HEK293 (cell line): ENCODE measurements around the gene SMAGP.
A peak's percentile ranks its signal among the peaks of the same experiment; 100 is the strongest.

Experiments
- CTCF ChIA-PET: fragments of 350-600 bp; formaldehyde crosslinking; extraction: SDS; loops from one replicate; lab custom pipeline; 2021; ENCODE audit warnings: antibody characterized with exemption; lab: Yijun Ruan, JAX
- POLR2A ChIA-PET: fragments of 300-600 bp; formaldehyde crosslinking; extraction: SDS; loops from one replicate; lab custom pipeline; 2020; ENCODE audit warnings: antibody characterized with exemption, inconsistent platforms; lab: Yijun Ruan, JAX
- H3K27ac ChIP-seq: fragments of 200-500 bp; sonication (Bioruptor generic); 2 replicates; pipeline ENCODE4 v1.5.1; 2014; ENCODE audit warnings: low read depth, low read length, control low read depth, inconsistent platforms; ENCODE audit errors: extremely low read depth
- H3K36me3 ChIP-seq, 2 experiments: fragments of 200-500 bp in 1 of 2; sonication (Bioruptor generic) in 1 of 2; 1 replicate in 1 of 2; 2 replicates in 1 of 2; pipeline ENCODE4 v1.5.1; 2014 to 2017; ENCODE audit warnings: inconsistent platforms in 2 of 2, low read length in 2 of 2; ENCODE audit not compliant: control insufficient read depth in 2 of 2, insufficient read depth in 1 of 2
- H3K4me1 ChIP-seq: fragments of 200-500 bp; sonication (Bioruptor generic); 2 replicates; pipeline ENCODE4 v1.5.1; 2014; ENCODE audit warnings: mild to moderate bottlenecking, low read length, inconsistent platforms; ENCODE audit not compliant: control insufficient read depth, insufficient read depth
- H3K4me3 ChIP-seq: 2 replicates; pipeline ENCODE4 v1.5.1; 2011; ENCODE audit warnings: low read depth, mild to moderate bottlenecking, control low read depth, low read length, moderate library complexity
- H3K9me3 ChIP-seq: fragments of 200-500 bp; sonication (Bioruptor generic); 2 replicates; pipeline ENCODE4 v1.5.1; 2014; ENCODE audit warnings: low read depth, low read length, inconsistent platforms; ENCODE audit not compliant: control insufficient read depth, insufficient read depth
- BCL11B ChIP-seq: fragments of 450-650 bp; formaldehyde crosslinking; IDR thresholded peaks from 2 replicates; pipeline ENCODE4 v1.5.1; 2016; ENCODE audit warnings: low read depth, missing biosample characterization, missing genetic modification characterization
- EGR2 ChIP-seq: fragments of 450-650 bp; formaldehyde crosslinking; IDR thresholded peaks from 2 replicates; pipeline ENCODE4 v1.5.1; 2016; ENCODE audit warnings: low read depth, missing biosample characterization, missing genetic modification characterization
- GLI4 ChIP-seq: fragments of 450-650 bp; formaldehyde crosslinking; IDR thresholded peaks from 2 replicates; pipeline ENCODE4 v1.5.1; 2016; ENCODE audit warnings: missing biosample characterization, missing genetic modification characterization
- KLF8 ChIP-seq: fragments of 450-650 bp; formaldehyde crosslinking; IDR thresholded peaks from 2 replicates; pipeline ENCODE4 v1.5.1; 2016; ENCODE audit warnings: missing biosample characterization, missing genetic modification characterization
- MEIS1 ChIP-seq: sonication (generic); formaldehyde crosslinking; IDR thresholded peaks from 2 replicates; pipeline ENCODE4 v1.8.1; 2022; ENCODE audit warnings: missing genetic modification reagents, mild to moderate bottlenecking, borderline replicate concordance
- MZF1 ChIP-seq: fragments of 450-650 bp; formaldehyde crosslinking; IDR thresholded peaks from 2 replicates; pipeline ENCODE4 v1.5.1; 2017; ENCODE audit warnings: missing biosample characterization, missing genetic modification characterization, borderline replicate concordance
- SCRT2 ChIP-seq: fragments of 450-650 bp; formaldehyde crosslinking; IDR thresholded peaks from 2 replicates; pipeline ENCODE4 v1.5.1; 2016; ENCODE audit warnings: missing biosample characterization, missing genetic modification characterization
- TCF7L2 ChIP-seq: IDR thresholded peaks from 2 replicates; pipeline ENCODE4 v1.6.1; 2011; ENCODE audit warnings: low read depth, mild to moderate bottlenecking, inconsistent platforms, low read length, moderate library complexity, borderline replicate concordance
- WT1 ChIP-seq: fragments of 450-650 bp; formaldehyde crosslinking; IDR thresholded peaks from 2 replicates; pipeline ENCODE4 v1.5.1; 2016; ENCODE audit warnings: missing biosample characterization, missing genetic modification characterization
- ZNF146 ChIP-seq: fragments of 450-650 bp; formaldehyde crosslinking; IDR thresholded peaks from 2 replicates; pipeline ENCODE4 v1.5.1; 2016; ENCODE audit warnings: missing biosample characterization, missing genetic modification characterization
- ZNF311 ChIP-seq: fragments of 450-650 bp; formaldehyde crosslinking; IDR thresholded peaks from 2 replicates; pipeline ENCODE4 v1.5.1; 2017; ENCODE audit warnings: missing biosample characterization, missing genetic modification characterization, borderline replicate concordance
- ZNF324 ChIP-seq: fragments of 450-650 bp; formaldehyde crosslinking; IDR thresholded peaks from 2 replicates; pipeline ENCODE4 v1.5.1; 2016; ENCODE audit warnings: missing biosample characterization, missing genetic modification characterization
- ZNF514 ChIP-seq: fragments of 450-650 bp; formaldehyde crosslinking; IDR thresholded peaks from 2 replicates; pipeline ENCODE4 v1.5.1; 2016; ENCODE audit warnings: missing biosample characterization, missing genetic modification characterization
- ZNF654 ChIP-seq: fragments of 450-650 bp; formaldehyde crosslinking; IDR thresholded peaks from 2 replicates; pipeline ENCODE4 v1.5.1; 2016; ENCODE audit warnings: low read depth, missing biosample characterization, missing genetic modification characterization
- ZNF677 ChIP-seq: fragments of 450-650 bp; IDR thresholded peaks from 2 replicates; pipeline ENCODE4 v1.5.0; 2018; ENCODE audit warnings: missing biosample characterization, mild to moderate bottlenecking, missing genetic modification characterization, moderate library complexity
- ZNF791 ChIP-seq: fragments of 450-650 bp; formaldehyde crosslinking; IDR thresholded peaks from 2 replicates; pipeline ENCODE4 v1.5.1; 2016; ENCODE audit warnings: missing biosample characterization, missing genetic modification characterization
- ZSCAN30 ChIP-seq: fragments of 450-650 bp; IDR thresholded peaks from 2 replicates; pipeline ENCODE4 v1.5.1; 2018; ENCODE audit warnings: missing biosample characterization, mild to moderate bottlenecking, missing genetic modification characterization, moderate library complexity
- TF ChIP-seq, protein P1 (sequence below): fragments of 450-650 bp; formaldehyde crosslinking; optimal IDR thresholded peaks from 2 replicates; pipeline ENCODE3; 2016; ENCODE audit warnings: missing biosample characterization, mild to moderate bottlenecking, missing genetic modification characterization
- TF ChIP-seq, protein P2 (sequence below): fragments of 450-650 bp; formaldehyde crosslinking; IDR thresholded peaks from 2 replicates; pipeline ENCODE4 v1.5.1; 2016; ENCODE audit warnings: missing biosample characterization, missing genetic modification characterization
- TF ChIP-seq, protein P3 (sequence below): IDR thresholded peaks from 2 replicates; pipeline ENCODE4 v1.6.1; 2011; ENCODE audit warnings: mild to moderate bottlenecking, low read depth, low read length, borderline replicate concordance
- TF ChIP-seq, protein P4 (sequence below): fragments of 450-650 bp; formaldehyde crosslinking; IDR thresholded peaks from 2 replicates; pipeline ENCODE4 v1.5.0; 2017; ENCODE audit warnings: missing biosample characterization, missing genetic modification characterization, borderline replicate concordance
- TF ChIP-seq, protein P5 (sequence below): fragments of 450-650 bp; formaldehyde crosslinking; IDR thresholded peaks from 2 replicates; pipeline ENCODE4 v1.5.1; 2016; ENCODE audit warnings: missing biosample characterization, missing genetic modification characterization
- TF ChIP-seq, protein P6 (sequence below): fragments of 450-650 bp; formaldehyde crosslinking; IDR thresholded peaks from 2 replicates; pipeline ENCODE4 v1.5.1; 2017; ENCODE audit warnings: missing biosample characterization, missing genetic modification characterization
- TF ChIP-seq, protein P7 (sequence below): fragments of 450-650 bp; formaldehyde crosslinking; IDR thresholded peaks from 2 replicates; pipeline ENCODE4 v1.5.1; 2017; ENCODE audit warnings: missing biosample characterization, mild to moderate bottlenecking, missing genetic modification characterization, moderate library complexity

SMAGP gene

DNA sequence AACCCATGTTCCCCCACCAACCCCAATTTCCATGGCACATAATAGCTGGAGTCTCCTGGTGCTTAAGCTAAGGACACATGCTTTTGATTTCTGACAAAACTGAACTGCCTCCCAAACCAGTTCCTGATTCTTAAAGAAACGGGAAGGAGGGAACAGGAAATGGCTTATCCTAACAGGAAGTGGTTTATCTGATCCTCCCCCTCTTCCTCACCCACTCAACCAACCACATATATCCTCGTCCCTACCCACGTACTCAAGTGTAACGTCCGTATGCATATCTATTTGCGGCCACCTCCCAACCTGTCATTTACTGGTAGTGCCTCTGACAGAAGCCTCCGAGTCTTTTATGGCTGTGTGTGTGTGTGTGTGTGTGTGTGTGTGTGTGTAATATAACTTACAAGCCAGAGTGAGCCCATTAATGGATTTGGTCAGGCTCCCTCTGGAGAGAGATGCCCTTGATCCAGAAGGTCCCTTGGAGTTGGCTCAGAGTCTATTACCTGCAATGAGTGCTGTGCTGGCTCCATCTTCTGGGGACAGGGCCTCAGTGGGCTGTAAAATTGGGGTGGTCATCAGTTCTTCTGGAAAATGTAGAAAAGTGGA is 23.9 kb downstream of the SMAGP start (continued):
- TF ChIP-seq, protein P1, sequence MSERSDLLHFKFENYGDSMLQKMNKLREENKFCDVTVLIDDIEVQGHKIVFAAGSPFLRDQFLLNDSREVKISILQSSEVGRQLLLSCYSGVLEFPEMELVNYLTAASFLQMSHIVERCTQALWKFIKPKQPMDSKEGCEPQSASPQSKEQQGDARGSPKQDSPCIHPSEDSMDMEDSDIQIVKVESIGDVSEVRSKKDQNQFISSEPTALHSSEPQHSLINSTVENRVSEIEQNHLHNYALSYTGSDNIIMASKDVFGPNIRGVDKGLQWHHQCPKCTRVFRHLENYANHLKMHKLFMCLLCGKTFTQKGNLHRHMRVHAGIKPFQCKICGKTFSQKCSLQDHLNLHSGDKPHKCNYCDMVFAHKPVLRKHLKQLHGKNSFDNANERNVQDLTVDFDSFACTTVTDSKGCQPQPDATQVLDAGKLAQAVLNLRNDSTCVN, result no peak
- TF ChIP-seq ZNF654 (tag by site-specific recombination), result peak; percentile 53
- no peak for TF ChIP-seq ZNF311
- no peak for TF ChIP-seq SCRT2
- TF ChIP-seq BCL11B, result no peak
- no peak for TF ChIP-seq ZNF324 (tag by site-specific recombination)
- TF ChIP-seq WT1 (tag by site-specific recombination), result no peak
- peak; percentile 97 for TF ChIP-seq EGR2 (tag by site-specific recombination)
- TF ChIP-seq ZNF514, result no peak
- TF ChIP-seq MEIS1 (CRISPR knock-in tag), result no peak
- no peak for TF ChIP-seq ZSCAN30 (tag by site-specific recombination)
- TF ChIP-seq, protein P2, sequence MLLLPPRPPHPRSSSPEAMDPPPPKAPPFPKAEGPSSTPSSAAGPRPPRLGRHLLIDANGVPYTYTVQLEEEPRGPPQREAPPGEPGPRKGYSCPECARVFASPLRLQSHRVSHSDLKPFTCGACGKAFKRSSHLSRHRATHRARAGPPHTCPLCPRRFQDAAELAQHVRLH (tag by site-specific recombination), result no peak
- TF ChIP-seq, protein P3, sequence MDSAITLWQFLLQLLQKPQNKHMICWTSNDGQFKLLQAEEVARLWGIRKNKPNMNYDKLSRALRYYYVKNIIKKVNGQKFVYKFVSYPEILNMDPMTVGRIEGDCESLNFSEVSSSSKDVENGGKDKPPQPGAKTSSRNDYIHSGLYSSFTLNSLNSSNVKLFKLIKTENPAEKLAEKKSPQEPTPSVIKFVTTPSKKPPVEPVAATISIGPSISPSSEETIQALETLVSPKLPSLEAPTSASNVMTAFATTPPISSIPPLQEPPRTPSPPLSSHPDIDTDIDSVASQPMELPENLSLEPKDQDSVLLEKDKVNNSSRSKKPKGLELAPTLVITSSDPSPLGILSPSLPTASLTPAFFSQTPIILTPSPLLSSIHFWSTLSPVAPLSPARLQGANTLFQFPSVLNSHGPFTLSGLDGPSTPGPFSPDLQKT, result no peak
- TF ChIP-seq, protein P4, sequence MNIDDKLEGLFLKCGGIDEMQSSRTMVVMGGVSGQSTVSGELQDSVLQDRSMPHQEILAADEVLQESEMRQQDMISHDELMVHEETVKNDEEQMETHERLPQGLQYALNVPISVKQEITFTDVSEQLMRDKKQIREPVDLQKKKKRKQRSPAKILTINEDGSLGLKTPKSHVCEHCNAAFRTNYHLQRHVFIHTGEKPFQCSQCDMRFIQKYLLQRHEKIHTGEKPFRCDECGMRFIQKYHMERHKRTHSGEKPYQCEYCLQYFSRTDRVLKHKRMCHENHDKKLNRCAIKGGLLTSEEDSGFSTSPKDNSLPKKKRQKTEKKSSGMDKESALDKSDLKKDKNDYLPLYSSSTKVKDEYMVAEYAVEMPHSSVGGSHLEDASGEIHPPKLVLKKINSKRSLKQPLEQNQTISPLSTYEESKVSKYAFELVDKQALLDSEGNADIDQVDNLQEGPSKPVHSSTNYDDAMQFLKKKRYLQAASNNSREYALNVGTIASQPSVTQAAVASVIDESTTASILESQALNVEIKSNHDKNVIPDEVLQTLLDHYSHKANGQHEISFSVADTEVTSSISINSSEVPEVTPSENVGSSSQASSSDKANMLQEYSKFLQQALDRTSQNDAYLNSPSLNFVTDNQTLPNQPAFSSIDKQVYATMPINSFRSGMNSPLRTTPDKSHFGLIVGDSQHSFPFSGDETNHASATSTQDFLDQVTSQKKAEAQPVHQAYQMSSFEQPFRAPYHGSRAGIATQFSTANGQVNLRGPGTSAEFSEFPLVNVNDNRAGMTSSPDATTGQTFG (tag by site-specific recombination), result no peak
- TF ChIP-seq, protein P5, sequence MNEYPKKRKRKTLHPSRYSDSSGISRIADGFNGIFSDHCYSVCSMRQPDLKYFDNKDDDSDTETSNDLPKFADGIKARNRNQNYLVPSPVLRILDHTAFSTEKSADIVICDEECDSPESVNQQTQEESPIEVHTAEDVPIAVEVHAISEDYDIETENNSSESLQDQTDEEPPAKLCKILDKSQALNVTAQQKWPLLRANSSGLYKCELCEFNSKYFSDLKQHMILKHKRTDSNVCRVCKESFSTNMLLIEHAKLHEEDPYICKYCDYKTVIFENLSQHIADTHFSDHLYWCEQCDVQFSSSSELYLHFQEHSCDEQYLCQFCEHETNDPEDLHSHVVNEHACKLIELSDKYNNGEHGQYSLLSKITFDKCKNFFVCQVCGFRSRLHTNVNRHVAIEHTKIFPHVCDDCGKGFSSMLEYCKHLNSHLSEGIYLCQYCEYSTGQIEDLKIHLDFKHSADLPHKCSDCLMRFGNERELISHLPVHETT (tag by site-specific recombination), result no peak
- TF ChIP-seq ZNF677 (tag by site-specific recombination), result no peak

DNA sequence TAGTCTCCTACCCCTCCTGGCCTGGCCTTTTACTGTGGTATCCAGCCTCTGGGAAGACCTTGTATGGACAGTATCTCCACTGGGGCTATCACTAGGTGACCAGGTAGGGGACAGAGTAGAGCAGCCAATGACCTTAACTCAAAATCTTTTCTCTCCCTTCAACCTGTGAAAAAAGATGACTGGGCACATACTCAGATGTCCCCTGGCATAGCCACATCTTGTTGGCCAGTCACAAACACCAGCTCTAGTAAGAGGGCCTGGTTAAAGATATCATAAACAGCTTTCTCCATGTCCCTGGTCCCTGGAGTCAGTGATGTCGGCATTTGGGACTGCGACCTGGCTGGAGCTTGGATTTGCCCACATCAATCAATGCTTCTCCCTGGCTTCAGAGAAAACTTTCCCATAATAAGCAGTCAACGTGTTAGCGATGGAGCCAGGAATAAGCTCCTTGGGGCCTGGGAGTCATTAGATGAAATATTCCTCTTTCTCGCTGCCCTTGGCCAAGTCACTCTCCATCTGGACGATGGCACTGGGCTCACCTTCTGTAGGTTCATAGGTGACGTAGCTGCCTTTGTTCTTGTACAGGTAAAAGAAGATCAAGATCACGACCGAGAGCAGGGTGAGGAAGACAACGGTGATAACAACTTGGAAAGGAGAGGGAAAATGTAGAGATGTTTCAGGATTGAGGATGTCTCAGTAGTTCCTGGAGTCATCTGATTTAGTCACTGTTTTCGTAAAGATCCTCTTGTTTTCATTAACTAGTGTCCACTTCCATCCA is 24.6 kb downstream of the SMAGP start:
- H3K4me1 ChIP-seq, result no peaks in the 10 kb centered on the region
- TF ChIP-seq ZNF791 (tag by site-specific recombination), result no peak
- TF ChIP-seq EGR2 (tag by site-specific recombination), result no peak
- TF ChIP-seq, protein P6, sequence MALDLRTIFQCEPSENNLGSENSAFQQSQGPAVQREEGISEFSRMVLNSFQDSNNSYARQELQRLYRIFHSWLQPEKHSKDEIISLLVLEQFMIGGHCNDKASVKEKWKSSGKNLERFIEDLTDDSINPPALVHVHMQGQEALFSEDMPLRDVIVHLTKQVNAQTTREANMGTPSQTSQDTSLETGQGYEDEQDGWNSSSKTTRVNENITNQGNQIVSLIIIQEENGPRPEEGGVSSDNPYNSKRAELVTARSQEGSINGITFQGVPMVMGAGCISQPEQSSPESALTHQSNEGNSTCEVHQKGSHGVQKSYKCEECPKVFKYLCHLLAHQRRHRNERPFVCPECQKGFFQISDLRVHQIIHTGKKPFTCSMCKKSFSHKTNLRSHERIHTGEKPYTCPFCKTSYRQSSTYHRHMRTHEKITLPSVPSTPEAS (tag by site-specific recombination), result no peak
- TF ChIP-seq KLF8, result no peak
- TF ChIP-seq GLI4, result no peak
- TF ChIP-seq, protein P7, sequence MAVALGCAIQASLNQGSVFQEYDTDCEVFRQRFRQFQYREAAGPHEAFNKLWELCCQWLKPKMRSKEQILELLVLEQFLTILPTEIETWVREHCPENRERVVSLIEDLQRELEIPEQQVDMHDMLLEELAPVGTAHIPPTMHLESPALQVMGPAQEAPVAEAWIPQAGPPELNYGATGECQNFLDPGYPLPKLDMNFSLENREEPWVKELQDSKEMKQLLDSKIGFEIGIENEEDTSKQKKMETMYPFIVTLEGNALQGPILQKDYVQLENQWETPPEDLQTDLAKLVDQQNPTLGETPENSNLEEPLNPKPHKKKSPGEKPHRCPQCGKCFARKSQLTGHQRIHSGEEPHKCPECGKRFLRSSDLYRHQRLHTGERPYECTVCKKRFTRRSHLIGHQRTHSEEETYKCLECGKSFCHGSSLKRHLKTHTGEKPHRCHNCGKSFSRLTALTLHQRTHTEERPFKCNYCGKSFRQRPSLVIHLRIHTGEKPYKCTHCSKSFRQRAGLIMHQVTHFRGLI (tag by site-specific recombination), result peak; percentile 90
- TF ChIP-seq MZF1 (tag by site-specific recombination), result no peak
- TF ChIP-seq ZNF146 (tag by site-specific recombination), result no peak
- TF ChIP-seq TCF7L2, result no peak
- no peak overlapping the region for H3K4me3 ChIP-seq
- ChIA-PET CTCF (interaction anchor here (0.5 to 0.6 kb wide), 2 partner anchors 742 to 1098 kb away, joined by 3 to 4 read pairs; no protein-coding TSS in a partner anchor), POLR2A (no interaction called here)
- H3K9me3 ChIP-seq, result no peaks in the 10 kb centered on the region
- H3K36me3 ChIP-seq, result peaks cover 24 to 46% of the 10 kb centered on the region in 2 experiments
- H3K27ac ChIP-seq, result no peak overlapping the region
